Testis (tissue), 3 donors: ENCODE data around the gene NANOS3. TPM values are rescaled to one million over a fixed set of nuclear protein-coding genes. Genes with fewer than 3 reads are reported as not detected.
"Not testable (repeated sequence)": the region's sequence is repeated elsewhere in the genome, so short reads cannot be mapped to it uniquely, and the experiment has no call there.

ENCODE experiments used
- DNase-seq: peaks from one replicate; pipeline ENCODE4 v3.0.0-alpha.2; 2019
- H3K27ac ChIP-seq, 2 donors: fragments of 200-600 bp; sonication (generic); one replicate each; pipeline ENCODE4 v1.5.1; 2019
- H3K27me3 ChIP-seq: fragments of 200-600 bp; sonication (generic); one replicate; pipeline ENCODE4 v1.5.1; 2019
- H3K36me3 ChIP-seq: fragments of 200-600 bp; sonication (generic); one replicate; pipeline ENCODE4 v1.5.1; 2017; ENCODE audit warnings: low read depth; ENCODE audit errors: missing control alignments
- H3K4me1 ChIP-seq: fragments of 200-600 bp; sonication (generic); one replicate; pipeline ENCODE4 v1.5.1; 2019
- H3K4me3 ChIP-seq, 2 donors: fragments of 200-600 bp; sonication (generic); one replicate each; pipeline ENCODE4 v1.5.1; 2017 to 2019
- H3K9me3 ChIP-seq: fragments of 200-600 bp; sonication (generic); one replicate; pipeline ENCODE4 v1.5.1; 2017
- CTCF ChIP-seq, 3 experiments: fragments of 450-650 bp in 2 of 3; fragments of 200-600 bp in 1 of 3; sonication (generic) in 1 of 3; IDR thresholded peaks; one replicate each; pipeline ENCODE4 v1.5.1; 2016 to 2019; ENCODE audit warnings: antibody characterized with exemption in 3 of 3, mild to moderate bottlenecking in 2 of 3, moderate library complexity in 1 of 3
- POLR2A ChIP-seq: fragments of 450-650 bp; IDR thresholded peaks from one replicate; pipeline ENCODE4 v1.6.1; 2017; ENCODE audit warnings: antibody characterized with exemption, mild to moderate bottlenecking, moderate library complexity
- WGBS, 2 donors: methylation state at CpG; one replicate each; pipeline ENCODE4 v1.1.5; 2018; 5-methylcytosine and 5-hydroxymethylcytosine counted together
- intact Hi-C: fragments of 100-400 bp; cut with DNase I; formaldehyde crosslinking; loops from one replicate; pipeline ENCODE4 v1.15.1; 2023; ENCODE audit warnings: low total_unique reads
- polyA plus RNA-seq: library from polyadenylated mRNA; stranded (reverse); fragments of 350-450 nt; fragmentation: Illumina TruSeq; extraction: RNeasy Lipid Tissue Mini Kit (QIAGEN cat#74804); gene quantifications from one replicate; pipeline ENCODE4 v1.2.3, GENCODE V29; 2014; ENCODE audit warnings: low read depth, low replicate concordance; ENCODE audit not compliant: insufficient read depth
- total RNA-seq, 2 donors: library from RNA; depleted of rRNA; stranded (reverse); fragments of >200 nt; gene quantifications; one replicate each; pipeline ENCODE4 v1.2.3, GENCODE V29; 2016

Gene NANOS3
- total and polyA plus RNA-seq, 3 donors from 2014 or later: 9.3 to 18.6 (median 14.5) TPM

DNA sequence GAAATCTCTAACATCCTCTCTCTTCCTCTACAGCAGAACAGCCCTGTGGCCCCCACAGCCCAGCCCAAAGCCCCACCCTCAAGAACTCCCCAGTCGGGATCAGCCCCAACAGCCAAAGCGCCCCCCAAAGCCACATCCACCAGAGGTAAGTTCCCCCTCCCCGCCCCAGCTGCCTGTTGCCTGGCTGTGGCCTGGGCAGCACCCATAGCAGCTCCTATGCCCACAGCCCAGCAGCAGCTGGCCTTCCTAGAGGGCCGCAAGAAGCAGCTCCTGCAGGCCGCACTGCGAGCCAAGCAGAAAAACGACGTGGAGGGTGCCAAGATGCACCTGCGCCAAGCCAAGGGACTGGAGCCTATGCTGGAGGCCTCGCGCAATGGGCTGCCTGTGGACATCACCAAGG lies 43.6 kb downstream of the NANOS3 start:
- TF ChIP-seq CTCF (IDR thresholded peaks at IDR 0.05) (no peak), POLR2A (no peak)
- no peak for DNase-seq
- intact Hi-C loops: no loop called here
- no peaks in the 10 kb centered on the region for H3K9me3 ChIP-seq
- no peaks in the 10 kb centered on the region for H3K27me3 ChIP-seq
- 96% methylated on average over 3 to 11 of the region's 11 CpGs for WGBS, 2 donors
- no peak overlapping the region for H3K4me3 ChIP-seq
- no peak overlapping the region for H3K27ac ChIP-seq
- no peaks in the 10 kb centered on the region for H3K4me1 ChIP-seq
- no peaks in the 10 kb centered on the region for H3K36me3 ChIP-seq

DNA sequence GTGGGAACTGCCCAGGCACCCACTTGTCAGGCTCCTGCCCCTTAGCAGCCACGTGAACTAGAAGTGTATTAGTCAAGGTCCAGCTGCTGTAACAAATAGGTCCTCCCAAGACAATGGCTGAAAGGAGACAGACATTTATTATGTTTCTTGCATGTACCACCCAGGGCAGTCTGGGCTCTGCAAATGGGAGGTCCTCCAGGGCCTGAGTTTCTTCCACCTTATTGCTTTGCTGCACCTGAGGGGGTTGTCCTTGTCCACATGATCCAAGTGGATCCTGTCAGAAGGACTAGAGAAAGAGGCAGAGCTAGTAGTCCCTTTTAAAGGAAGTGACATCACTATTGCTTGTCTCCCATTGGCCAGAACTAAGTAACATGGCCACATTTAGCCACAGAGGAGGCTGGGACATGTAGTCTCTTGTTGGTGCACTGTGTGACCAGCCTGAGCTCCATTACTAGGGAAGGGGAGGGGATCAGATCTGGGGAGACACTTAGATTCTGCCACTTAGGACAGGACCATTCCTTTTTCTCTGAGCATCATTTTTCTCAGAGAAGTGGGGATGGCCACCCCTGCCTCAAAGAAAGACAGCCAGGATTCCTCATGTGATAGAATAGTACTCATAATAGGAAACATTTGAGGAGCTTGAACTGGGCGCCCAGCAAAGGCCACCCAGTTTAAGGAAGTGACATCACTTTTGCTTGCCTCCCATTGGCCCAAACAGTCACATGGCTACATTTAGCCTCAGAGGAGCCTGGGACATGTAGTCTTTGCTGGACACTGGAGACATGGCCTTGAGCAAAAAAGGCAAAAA lies 44.2 kb downstream of the NANOS3 start:
- no peak for TF ChIP-seq POLR2A
- no peak for TF ChIP-seq CTCF (IDR thresholded peaks at IDR 0.05)

GRCh38 chr19:13922118-13922517 lies 45.2 kb downstream of the NANOS3 start:
- H3K4me1 ChIP-seq, H3K36me3 ChIP-seq, H3K9me3 ChIP-seq, H3K27me3 ChIP-seq, H3K4me3 ChIP-seq, DNase-seq, intact Hi-C loops, H3K27ac ChIP-seq: not testable (repeated sequence)
- WGBS, 2 donors: 93% methylated on average over 6 of the region's 6 CpGs

More for the DNA sequence above, 44.2 kb downstream of the NANOS3 start:
- no peaks in the 10 kb centered on the region for H3K27me3 ChIP-seq
- intact Hi-C loops: no loop called here
- no peak overlapping the region for H3K4me3 ChIP-seq
- no peaks in the 10 kb centered on the region for H3K9me3 ChIP-seq
- DNase-seq: peak; percentile 78
- 60 to 82% methylated on average over 2 of the region's 2 CpGs for WGBS, 2 donors
- no peaks in the 10 kb centered on the region for H3K4me1 ChIP-seq
- no peaks in the 10 kb centered on the region for H3K36me3 ChIP-seq
- no peak overlapping the region for H3K27ac ChIP-seq

GRCh38 chr19:13923194-13923987 lies 46.5 kb downstream of the NANOS3 start:
- 92 to 96% methylated on average over 27 to 28 of the region's 28 CpGs for WGBS, 2 donors

More at GRCh38 chr19:13923194-13923987, 46.5 kb downstream of the NANOS3 start:
- intact Hi-C loops: no loop called here
- H3K9me3 ChIP-seq: no peaks in the 10 kb centered on the region
- DNase-seq: no peak
- H3K36me3 ChIP-seq: no peaks in the 10 kb centered on the region
- H3K27me3 ChIP-seq: no peaks in the 10 kb centered on the region
- H3K4me3 ChIP-seq: no peak overlapping the region
- TF ChIP-seq POLR2A (no peak), CTCF (IDR thresholded peaks at IDR 0.05) (no peak)
- no peaks in the 10 kb centered on the region for H3K4me1 ChIP-seq
- H3K27ac ChIP-seq: no peak overlapping the region
